Activated T-helper 1 cell treated with anti-CD3 and anti-CD28 coated beads, Interleukin-2, amount 50 U/mL, for 16 hours (primary cell): ENCODE data around the gene CCR3.

Source experiments
- DNase-seq, 2 donors: peaks; one replicate each; pipeline ENCODE4 v3.0.0-alpha.2; 2020; ENCODE audit warnings: low read depth in 1 of 2, low spot score in 1 of 2

The CCR3 gene

GRCh38 chr3:46221391-46221790 lies 20.9 kb upstream of the CCR3 start:
- DNase-seq, result no peak

GRCh38 chr3:46221938-46222337 lies 20.3 kb upstream of the CCR3 start:
- no peak for DNase-seq

- DNase-seq, result no peak
These were observed 19.7 kb upstream of the CCR3 start for GRCh38 chr3:46222435-46223161.

- no peak for DNase-seq
These were observed 13.7 kb upstream of the CCR3 start for GRCh38 chr3:46228260-46229242.

- no peak for DNase-seq
These were observed 10.9 kb upstream of the CCR3 start for GRCh38 chr3:46231323-46231722.

GRCh38 chr3:46233194-46233593 lies 9.1 kb upstream of the CCR3 start:
- DNase-seq, result no peak

GRCh38 chr3:46235425-46235824 lies 6.8 kb upstream of the CCR3 start:
- DNase-seq, result no peak

- DNase-seq, result no peak
These were observed 5.8 kb upstream of the CCR3 start for GRCh38 chr3:46236294-46237054.

- no peak for DNase-seq
These were observed 3.9 kb upstream of the CCR3 start for GRCh38 chr3:46238386-46238785.

GRCh38 chr3:46239301-46239938 lies 2.8 kb upstream of the CCR3 start:
- no peak for DNase-seq

- DNase-seq, result no peak
These were observed 2.3 kb upstream of the CCR3 start for GRCh38 chr3:46239952-46240351.

GRCh38 chr3:46243560-46243959 lies 1.3 kb downstream of the CCR3 start:
- no peak for DNase-seq

GRCh38 chr3:46245146-46245545 lies 2.9 kb downstream of the CCR3 start:
- no peak for DNase-seq

GRCh38 chr3:46252980-46253379 lies 10.7 kb downstream of the CCR3 start:
- DNase-seq, result no peak

GRCh38 chr3:46258525-46258924 lies 16.3 kb downstream of the CCR3 start:
- DNase-seq, result no peak

- no peak for DNase-seq
These were observed 19.8 kb downstream of the CCR3 start for GRCh38 chr3:46261926-46262594.

- DNase-seq, result no peak
These were observed 21.7 kb downstream of the CCR3 start for GRCh38 chr3:46264002-46264401.

GRCh38 chr3:46266598-46266997 lies 24.3 kb downstream of the CCR3 start:
- DNase-seq, result no peak

- no peak for DNase-seq
These were observed 27.3 kb downstream of the CCR3 start for GRCh38 chr3:46269556-46269955.

GRCh38 chr3:46270474-46270873 lies 28.2 kb downstream of the CCR3 start:
- DNase-seq, result no peak
